Activated naive CD8-positive, alpha-beta T cell treated with anti-CD3 and anti-CD28 coated beads, Interleukin-2, amount 50 U/mL, for 16 hours (primary cell): ENCODE data around the gene MFSD2B.
"Not testable (repeated sequence)": the region's sequence is repeated elsewhere in the genome, so short reads cannot be mapped to it uniquely, and the experiment has no call there.

ENCODE experiments used
- DNase-seq: peaks from one replicate; pipeline ENCODE4 v3.0.0-alpha.2; 2020; ENCODE audit warnings: low read depth, low spot score

Gene MFSD2B, protein sequence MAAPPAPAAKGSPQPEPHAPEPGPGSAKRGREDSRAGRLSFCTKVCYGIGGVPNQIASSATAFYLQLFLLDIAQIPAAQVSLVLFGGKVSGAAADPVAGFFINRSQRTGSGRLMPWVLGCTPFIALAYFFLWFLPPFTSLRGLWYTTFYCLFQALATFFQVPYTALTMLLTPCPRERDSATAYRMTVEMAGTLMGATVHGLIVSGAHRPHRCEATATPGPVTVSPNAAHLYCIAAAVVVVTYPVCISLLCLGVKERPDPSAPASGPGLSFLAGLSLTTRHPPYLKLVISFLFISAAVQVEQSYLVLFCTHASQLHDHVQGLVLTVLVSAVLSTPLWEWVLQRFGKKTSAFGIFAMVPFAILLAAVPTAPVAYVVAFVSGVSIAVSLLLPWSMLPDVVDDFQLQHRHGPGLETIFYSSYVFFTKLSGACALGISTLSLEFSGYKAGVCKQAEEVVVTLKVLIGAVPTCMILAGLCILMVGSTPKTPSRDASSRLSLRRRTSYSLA

DNA sequence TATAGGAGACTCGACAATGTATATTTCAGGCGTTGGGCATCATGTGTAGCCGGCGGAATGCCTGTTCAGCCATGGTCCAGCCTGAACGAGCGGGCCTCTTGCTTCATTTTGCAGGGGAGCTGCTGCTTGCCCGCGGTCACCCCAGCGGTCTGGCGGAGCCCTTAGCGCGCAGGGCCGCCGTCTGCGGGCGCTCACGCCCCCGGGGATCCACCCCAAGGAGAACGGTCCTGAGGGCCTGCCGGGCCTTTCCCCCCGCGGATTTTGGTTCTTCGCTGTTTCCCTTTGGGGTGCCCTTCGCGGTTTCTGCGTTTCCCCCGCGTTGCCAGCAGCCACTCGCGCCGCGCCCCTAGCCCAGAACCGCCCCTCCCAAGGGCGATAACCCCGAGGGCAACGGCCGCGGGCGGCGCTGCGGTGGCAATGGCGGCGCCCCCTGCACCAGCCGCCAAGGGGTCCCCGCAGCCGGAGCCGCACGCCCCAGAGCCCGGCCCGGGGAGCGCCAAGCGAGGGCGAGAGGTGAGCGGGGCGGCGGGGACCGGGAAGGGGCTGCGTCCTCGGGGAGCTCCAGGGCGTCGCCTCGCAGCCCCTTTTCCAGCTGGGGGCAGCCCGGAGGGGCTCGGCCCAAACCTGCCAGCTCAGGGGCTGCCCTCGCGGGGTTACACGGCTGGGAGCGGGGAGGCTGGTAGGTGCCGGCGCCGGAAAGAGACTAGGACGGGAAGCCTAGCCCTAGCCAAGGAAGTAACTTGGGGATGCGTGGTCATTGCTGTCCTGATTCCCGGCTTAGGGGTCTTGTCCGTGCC, at the start of gene MFSD2B:
MFSD2B (plus strand) TSS at position 406 of the 797 bp plus-strand sequence; CDS start at position 418, 12 bp downstream.
- no peak for DNase-seq

DNA sequence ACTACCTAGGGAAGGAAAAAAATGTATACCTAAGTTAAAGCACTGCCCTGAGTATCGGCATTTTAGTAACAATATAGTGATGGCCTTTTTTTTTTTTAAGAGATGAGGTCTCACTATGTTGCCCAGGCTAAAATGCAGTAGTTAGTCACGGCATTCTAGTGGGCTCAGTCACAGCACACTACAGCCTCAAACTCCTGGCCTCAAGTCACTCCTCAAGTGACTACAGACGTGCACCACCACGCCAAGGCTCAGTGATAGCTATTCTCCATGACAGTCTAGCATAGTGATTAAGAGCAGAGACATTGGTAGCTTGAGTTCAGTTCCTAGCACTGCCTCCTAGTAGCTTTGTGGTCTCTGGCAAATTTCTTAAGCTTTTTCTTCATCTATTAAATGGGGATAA, 42.0 kb upstream of the MFSD2B start:
- no peak for DNase-seq

DNA sequence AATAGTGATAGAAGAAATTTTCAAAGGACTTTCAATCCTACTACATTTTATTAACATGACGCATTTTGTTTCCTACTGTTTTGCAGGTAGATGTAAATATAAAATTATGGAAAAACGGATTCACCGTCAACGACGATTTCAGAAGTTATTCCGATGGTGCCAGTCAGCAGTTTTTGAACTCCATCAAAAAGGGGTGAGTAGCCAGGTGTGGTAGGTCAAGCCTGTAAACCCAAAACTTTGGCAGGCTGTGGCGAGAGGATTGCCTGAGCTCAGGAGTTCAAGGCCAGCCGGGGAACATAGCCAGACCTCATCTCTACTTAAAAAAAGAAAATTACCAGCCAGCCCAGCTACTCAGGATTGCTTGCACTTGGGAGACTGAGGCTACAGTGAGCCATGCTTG, 33.0 kb upstream of the MFSD2B start:
- no peak for DNase-seq

DNA sequence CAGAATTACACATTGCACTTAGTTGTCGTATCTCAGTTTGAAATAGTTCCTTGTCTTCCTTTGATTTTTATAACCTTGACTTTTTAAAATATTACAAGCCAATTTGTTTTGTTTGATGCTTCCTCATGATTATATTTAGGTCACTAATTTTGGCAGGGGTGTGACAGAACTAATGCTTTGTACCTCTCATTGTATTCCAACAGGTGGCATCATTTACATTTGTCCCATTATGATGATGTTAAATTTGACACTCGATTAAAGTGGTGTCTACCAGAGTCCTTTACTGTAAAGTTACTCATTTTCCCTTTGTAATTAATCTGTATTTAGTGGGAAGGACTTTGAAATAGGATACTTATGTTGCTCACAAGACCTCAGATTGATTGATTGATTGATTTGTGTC, 21.5 kb upstream of the MFSD2B start:
- no peak for DNase-seq

DNA sequence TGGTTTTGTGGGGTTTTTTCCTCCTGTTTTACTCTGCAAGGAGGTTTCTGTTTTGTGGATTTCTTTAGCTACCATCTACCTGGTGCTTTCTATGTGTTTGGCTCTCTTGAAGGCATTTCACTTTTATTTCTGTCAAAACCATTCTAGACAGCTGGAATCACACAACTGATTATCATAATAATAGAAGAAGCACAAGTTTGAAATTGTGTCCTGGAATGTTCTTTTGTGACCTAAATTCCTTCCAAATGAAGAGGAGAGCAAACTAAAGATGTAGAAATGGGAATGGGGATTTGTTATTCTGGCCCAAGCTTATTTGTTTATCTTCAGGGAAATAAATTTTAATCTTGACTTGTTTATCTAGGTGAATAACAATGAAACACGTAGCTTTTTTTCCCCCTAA, 17.0 kb upstream of the MFSD2B start:
- no peak for DNase-seq

DNA sequence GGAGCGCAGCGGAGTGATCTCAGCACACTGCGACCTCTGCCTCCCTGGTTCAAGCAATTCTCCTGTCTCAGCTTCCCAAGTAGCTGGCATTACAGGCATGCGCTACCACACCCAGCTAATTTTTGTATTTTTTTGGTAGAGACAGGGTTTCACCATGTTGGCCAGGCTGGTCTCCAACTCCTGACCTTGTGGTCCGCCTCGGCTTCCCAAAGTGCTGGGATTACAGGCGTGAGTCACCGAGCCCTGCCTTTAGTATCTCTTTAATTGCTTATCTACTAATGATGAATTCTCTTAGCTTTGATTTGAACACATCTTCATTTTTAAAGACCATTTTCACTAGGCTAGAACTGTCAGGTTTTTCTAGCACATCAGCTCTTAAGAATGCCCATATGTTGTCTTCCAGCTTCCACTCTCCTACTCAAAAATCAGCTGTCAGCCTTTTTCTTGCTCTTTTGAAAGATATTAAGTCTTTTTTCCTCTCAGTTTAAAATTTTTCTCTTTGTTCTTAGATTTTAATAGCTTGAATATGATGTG, 16.1 kb upstream of the MFSD2B start:
- DNase-seq, result no peak

DNA sequence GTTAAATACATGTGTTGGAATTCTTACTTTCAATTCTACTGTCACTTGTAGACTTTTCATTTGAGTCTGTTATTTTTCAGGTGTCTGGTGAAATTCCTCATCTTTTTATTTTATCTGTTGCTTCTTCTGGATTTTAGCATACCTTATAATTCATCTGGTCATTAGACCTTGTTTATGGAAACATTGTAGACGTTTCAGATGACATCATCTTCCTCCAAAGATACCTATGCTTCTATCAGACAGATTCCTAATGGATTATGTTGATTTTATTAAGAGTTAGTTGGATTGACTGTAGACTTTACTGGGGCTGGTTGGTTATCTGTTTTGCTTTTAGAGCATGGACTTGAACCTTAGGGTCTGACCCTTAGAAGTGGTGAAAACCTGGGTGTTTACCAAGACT, 15.3 kb upstream of the MFSD2B start:
- DNase-seq, result no peak

DNA sequence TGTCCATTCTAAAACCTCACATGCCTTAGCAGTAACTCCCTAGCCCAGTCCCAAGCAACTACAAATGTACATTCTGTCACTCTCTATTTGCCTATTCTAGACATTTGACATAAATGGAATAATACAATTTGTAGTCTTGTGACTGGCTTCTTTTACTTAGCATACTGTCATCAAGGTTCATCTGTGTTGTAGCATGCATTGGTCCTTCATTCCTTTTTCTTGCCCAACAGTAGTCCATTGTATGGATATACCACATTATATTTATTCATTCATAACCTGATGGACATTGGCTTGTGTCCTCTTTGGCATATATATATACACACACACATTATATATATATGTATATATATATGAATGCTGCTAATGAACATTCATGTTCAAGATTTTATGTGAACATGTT, 2.2 kb upstream of the MFSD2B start:
- DNase-seq, result no peak

DNA sequence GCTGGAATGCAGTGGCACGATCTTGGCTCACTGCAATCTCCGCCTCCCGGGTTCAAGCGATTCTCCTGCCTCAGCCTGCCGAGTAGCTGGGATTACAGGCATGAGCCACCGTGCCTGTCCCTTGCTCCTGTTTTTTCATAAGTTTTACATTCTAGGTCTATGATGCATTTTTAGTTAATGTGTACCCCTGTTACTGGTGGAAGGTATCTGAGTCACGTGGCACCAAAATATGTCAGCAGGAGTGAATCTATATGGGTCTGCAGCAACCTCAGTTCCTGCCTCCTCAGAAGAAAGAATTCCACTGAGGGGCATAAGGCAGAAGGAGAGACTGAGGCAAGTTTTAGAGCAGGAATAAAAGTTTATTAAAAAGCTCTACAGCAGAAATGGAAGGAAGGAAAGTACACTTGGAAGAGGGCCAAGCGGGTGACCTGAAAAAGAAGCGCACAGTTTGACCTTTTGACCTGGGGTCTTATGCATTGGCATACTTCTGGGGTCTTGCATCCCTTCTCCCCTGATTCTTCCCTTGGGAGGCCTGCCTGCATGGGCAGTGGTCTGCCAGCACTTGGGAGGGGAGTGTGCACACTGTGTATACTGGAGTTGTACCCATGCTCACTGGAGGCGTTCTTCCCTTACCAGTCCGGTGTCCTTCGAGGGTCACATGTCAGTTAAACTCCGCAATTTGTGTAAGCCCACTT, 1.1 kb upstream of the MFSD2B start:
- DNase-seq, result no peak

DNA sequence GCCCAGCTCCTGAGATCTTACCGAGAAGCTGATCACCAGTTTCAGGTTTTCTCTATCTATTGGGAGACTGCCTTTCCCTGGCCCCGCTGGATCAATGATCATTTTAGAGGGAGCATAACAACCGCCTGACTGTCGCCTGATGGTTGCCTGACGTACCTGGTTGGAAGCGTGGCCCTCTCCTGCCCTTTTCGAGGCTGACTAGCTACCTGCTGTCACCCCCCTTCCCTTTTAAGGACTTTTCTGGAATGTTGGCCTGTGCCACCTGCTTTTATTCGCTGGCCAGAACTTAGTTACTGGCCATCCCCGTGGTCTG, 562 bp upstream of the MFSD2B start:
- DNase-seq, result no peak

DNA sequence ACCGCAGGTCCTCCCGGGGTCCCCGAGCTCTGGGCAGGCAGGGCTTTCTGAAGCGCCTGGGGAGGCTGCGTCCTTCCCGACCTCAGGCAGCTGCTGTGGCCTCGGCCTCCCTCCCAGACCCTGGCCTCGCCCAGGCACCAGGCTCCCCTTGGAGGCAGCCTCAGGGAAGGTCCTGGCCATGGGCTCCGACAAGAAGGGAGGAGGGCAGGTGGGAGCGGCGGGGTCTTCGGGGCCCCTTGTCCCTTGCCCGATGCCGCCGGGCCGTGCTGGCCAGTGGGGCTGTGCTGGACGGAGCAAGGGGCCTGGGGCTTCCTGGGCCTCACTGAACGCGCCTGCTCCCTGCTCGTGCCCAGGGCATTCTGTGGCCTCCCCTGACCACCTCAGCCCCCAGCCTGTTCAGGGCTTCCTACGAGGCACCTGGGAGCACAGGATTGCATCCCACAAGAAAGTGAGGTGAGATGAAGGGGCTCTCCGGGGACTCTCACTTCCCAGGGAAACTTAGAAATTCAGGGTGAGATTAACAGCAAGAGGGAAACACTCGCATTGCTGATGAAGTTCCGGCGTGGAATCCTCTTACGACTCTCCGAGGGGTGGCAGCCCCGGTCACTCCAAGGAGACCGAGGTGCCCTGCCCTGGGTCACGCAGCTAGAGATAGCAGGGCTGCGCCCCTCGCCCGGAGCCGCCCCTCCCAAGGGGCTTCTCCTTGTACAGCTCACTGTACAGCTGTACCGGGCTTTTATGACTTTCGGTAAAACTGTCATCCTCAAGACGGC, 778 bp downstream of the MFSD2B start:
- no peak for DNase-seq

DNA sequence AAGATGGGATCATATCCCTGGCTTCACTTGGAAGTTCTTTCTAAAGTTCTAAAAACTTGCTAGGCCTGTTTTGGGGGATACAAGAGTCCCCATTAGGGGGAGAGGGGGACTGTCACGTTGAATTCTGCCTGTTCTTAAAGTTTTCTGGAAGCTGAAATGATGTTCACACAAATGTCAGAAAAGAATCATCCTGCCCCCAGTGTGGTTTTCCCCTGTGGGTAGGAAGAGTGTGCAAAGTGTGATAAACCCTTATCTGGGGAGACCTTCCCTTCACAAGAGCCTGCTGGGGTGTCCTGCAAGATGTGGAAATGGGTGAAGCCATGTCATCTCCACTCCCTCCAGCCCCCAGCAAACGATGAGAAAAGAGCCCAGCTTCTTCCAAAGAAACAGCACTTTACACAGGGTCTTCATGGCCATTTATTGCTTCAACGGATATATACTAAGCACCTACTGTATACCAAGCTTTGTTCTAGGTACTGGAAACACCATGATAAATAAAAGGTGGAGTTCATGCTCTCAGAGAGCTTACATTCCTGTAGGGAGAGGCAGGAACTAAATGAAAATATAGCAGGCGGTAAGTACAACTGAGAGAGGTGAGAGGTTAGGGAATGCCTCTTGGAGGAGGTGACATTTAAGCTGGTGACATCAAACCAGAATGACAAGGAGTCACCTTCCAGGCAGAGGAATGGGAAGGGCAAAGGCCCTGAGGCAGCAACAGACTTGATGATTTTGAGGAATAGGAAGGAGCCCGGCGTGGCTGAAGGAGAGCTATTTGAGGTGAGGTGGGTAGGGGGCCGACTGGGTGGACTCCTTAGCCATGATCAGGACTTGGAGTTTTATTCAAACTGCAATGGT, 1.6 kb downstream of the MFSD2B start:
- no peak for DNase-seq

DNA sequence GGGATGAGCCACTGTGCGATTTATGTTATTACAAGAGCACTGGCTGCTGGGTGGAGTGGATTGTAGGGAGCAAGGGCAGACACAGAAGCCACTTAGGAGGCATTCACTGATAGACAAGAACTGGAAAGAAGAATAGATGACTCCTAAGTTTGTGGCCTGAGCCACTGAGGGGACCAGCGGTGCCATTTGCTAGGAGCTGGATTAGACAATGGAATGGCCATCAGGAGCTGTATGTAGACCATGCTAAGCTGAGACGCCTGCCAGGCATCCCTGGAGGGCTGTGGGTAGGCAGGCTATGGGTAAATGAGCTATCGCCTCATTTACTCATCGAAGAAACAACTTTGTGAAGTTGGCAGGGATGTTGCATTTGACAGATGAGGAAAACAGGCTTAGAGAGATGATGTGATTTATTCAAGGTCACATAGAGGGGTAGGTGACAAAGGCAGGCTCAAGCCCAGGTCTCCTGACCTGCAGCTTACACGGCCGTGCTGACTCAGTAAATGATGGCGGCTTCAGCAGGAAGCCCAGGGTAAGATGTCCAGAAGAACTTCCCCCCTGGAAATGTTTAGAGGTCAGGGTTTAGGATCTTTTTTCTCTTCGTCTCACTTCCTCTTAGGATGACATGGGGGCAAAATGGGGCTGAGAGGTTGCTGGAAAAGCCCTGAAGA, 2.8 kb downstream of the MFSD2B start:
- DNase-seq, result no peak

DNA sequence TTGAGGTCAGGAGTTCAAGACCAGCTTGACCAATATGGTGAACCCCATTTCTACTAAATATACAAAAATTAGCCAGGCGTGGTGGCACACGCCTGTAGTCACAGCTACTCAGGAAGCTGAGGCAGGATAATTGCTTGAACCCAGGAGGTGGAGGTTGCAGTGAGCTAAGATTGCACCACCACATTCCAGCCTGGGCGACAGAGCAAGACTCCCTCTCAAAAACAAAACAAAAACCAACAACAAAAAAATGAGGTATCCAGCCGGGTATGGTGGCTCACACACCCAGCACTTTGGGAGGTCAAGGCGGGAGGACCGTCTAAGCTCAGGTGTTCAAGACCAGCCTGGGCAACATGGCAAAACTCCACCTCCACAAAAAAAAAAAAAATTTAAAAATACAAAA, 5.0 kb downstream of the MFSD2B start:
- DNase-seq, result not testable (repeated sequence)

DNA sequence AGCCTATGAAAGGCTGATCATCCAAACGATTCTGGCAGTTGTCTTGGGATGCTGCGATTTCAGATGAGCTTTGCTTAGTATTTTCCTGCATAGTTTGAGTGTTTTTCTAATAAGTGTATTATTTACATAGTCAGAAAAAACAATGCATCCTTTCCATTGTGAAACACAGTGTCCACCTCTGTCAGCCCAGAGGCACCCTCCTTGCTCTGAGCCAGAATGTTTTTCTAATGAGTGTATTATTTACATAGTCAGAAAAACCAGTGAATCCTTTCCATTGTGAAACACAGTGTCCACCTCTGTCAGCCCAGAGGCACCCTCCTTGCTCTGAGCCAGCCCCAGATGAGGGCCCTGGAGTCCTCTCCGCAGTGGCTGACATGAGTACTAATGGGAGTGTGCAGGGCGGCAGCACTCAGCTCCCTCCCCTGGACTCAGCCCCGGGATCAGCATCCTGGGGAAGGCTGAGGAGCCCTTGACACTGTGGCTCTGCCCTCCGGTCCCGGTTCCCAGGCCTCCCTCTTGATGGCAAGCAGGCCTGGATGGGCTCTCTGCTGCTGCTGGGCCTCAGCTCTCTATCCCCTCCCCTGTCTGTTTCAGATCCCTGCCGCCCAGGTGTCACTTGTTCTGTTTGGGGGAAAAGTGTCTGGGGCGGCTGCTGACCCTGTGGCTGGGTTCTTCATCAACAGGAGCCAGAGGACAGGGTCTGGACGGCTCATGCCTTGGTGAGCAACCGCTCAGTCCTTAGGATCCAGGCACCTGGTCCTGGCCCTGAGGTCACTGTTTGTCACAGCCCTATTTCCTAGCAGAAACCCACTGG, 5.9 kb downstream of the MFSD2B start:
- DNase-seq, result no peak

DNA sequence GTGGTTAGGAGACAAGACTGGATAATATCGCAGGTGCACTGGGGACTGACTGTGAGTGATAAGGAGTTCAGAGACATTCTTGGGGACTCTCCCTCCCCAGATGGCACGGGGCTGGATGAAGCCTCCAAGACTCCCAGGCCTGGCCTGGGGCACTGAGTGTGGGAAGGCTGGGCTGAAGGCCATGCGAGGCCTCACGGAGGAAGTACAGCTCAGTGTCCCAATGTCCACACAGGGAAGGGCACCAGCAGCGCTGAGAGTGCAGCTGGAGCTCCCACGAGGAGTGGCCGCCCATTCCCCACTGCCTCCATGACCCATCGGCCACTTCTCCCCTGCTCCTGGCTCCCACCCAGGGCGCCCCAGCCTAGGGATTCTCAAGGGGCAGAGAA, 6.5 kb downstream of the MFSD2B start:
- DNase-seq, result no peak

DNA sequence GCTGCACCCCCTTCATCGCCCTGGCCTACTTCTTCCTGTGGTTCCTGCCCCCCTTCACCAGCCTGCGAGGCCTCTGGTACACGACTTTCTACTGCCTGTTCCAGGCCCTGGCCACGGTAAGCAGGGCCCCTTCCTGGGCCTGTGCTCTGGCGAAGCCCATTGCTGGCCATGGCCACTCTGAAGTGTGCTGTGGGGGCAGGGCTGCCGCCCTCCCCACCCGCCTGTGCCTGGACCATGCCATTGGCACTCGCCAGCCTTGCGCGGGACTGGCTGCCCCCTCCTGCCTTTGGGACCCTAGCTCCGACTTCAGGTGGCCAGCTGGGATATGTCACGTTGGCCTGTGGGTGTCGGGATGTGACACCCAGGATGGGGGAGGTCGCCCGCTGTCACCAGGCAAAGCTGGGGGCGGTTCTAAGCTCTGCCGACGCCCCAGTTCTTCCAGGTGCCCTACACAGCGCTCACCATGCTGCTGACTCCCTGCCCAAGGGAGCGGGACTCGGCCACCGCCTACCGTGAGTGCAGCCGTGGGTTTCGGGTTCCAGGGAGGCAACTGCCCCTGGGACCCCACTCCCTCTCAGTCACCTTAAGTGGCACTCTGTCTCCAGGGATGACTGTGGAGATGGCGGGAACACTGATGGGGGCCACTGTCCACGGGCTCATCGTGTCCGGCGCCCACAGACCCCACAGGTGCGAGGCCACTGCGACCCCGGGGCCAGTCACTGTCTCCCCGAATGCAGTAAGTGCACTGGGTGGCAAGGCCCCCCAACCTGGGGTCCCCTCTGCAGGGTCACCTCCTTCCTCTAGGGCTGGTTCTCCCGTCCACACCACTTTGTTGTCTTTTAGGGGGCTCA, 7.2 kb downstream of the MFSD2B start:
- DNase-seq, result no peak

DNA sequence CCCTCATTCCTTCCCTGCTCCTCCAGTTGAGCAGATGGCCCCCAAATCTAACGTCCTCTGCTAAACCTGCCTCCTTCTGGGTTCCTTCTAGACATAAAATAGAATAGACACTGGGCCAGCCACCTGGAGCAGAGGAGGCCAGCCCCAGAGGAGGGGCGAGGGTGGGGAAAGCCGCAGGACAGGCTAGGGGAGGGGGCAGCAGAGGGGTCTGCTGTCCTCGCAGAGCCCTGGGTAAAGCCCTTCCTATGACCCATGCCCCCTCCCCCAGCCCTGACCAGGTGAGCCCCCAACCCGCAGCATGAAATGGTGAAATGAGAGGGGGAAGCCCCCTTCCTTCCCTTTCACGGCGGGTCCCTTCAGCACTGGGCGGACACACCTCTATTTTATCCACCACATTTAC, 7.8 kb downstream of the MFSD2B start:
- DNase-seq, result no peak
